CD4-positive, alpha-beta T cell treated with Interferon alpha-2 for 1 hour (primary cell): Measurements from ENCODE around the gene FANCM.

Experiments used
- DNase-seq, 2 donors: peaks; one replicate each; pipeline ENCODE4 v3.0.0-alpha.2; 2020 to 2022

Gene FANCM

GRCh38 chr14:45246691-45247090 lies 111.0 kb downstream of the FANCM start:
- DNase-seq: no peak

- no peak for DNase-seq
Measured at GRCh38 chr14:45247427-45247826, 111.7 kb downstream of the FANCM start.

- DNase-seq: peak in 1 of 2 donors; percentile 33
Measured at GRCh38 chr14:45249856-45250575, 114.3 kb downstream of the FANCM start.
